Activated CD4-positive, alpha-beta T cell treated with anti-CD3 and anti-CD28 coated beads, Interleukin-2, amount 10 ng/mL, durations not matched to agents 7 days and 5 days (primary cell): ENCODE data around the gene TUBGCP3. TPM values are rescaled to one million over a fixed set of nuclear protein-coding genes. Genes with fewer than 3 reads are reported as not detected.
"Not testable (repeated sequence)": the region's sequence is repeated elsewhere in the genome, so short reads cannot be mapped to it uniquely, and the experiment has no call there.

Source experiments
- CTCF ChIA-PET: fragments of 350-600 bp; sonication (Branson Sonifier 250); formaldehyde crosslinking; loops from one replicate; lab custom pipeline; 2021; ENCODE audit warnings: antibody characterized with exemption; lab: Charles Lee
- POLR2A ChIA-PET: fragments of 350-600 bp; sonication (Branson Sonifier 250); formaldehyde crosslinking; loops from one replicate; lab custom pipeline; 2021; ENCODE audit warnings: antibody characterized with exemption; lab: Charles Lee
- DNase-seq: peaks from one replicate; pipeline ENCODE4 v3.0.0-alpha.2; 2020
- H3K27ac Mint-ChIP-seq: one replicate; pipeline ENCODE4 v1.8.0; 2021; ENCODE audit warnings: mild to moderate bottlenecking, moderate library complexity, mixed read lengths
- H3K27me3 Mint-ChIP-seq: one replicate; pipeline ENCODE4 v1.8.0; 2021; ENCODE audit warnings: mixed read lengths
- H3K36me3 Mint-ChIP-seq: one replicate; pipeline ENCODE4 v1.8.0; 2021; ENCODE audit warnings: low read depth, mixed read lengths
- H3K4me1 Mint-ChIP-seq: one replicate; pipeline ENCODE4 v1.8.0; 2021; ENCODE audit warnings: mixed read lengths
- H3K4me3 Mint-ChIP-seq: one replicate; pipeline ENCODE4 v1.8.0; 2021; ENCODE audit warnings: mild to moderate bottlenecking, moderate library complexity, mixed read lengths
- H3K9me3 Mint-ChIP-seq: one replicate; pipeline ENCODE4 v1.8.0; 2021; ENCODE audit warnings: mixed read lengths
- total RNA-seq, 2 experiments: library from RNA; stranded (reverse); gene quantifications; one replicate each; pipeline ENCODE4 v1.2.3, GENCODE V29; 2021

The TUBGCP3 gene
- total RNA-seq, 2 experiments from 2014 or later = 59.7 to 67.7 TPM

GRCh38 chr13:112496166-112496565 is 91.8 kb downstream of the TUBGCP3 start:
- no peaks in the 10 kb centered on the region for H3K9me3 Mint-ChIP-seq
- H3K4me1 Mint-ChIP-seq = peaks cover 2% of the 10 kb centered on the region
- ChIA-PET POLR2A (no interaction called here), CTCF (no interaction called here)
- DNase-seq = no peak
- no peaks in the 10 kb centered on the region for H3K27me3 Mint-ChIP-seq
- peaks cover 21% of the 10 kb centered on the region for H3K36me3 Mint-ChIP-seq
- H3K4me3 Mint-ChIP-seq = no peak overlapping the region
- H3K27ac Mint-ChIP-seq = no peak overlapping the region

- Mint-ChIP-seq H3K27ac (no peak overlapping the region), H3K27me3 (no peaks in the 10 kb centered on the region), H3K36me3 (peaks cover 21% of the 10 kb centered on the region), H3K4me1 (peaks cover 2% of the 10 kb centered on the region), H3K4me3 (no peak overlapping the region), H3K9me3 (no peaks in the 10 kb centered on the region)
- no peak for DNase-seq
- ChIA-PET CTCF (interaction anchor here (1.5 kb wide), 1 partner anchor 10 kb away, joined by 3 read pairs; no protein-coding TSS in a partner anchor), POLR2A (no interaction called here)
These were observed 92.5 kb downstream of the TUBGCP3 start for GRCh38 chr13:112495465-112495864.

- Mint-ChIP-seq H3K36me3 (peaks cover 28% of the 10 kb centered on the region), H3K27ac (no peak overlapping the region), H3K4me1 (peaks cover 5% of the 10 kb centered on the region), H3K27me3 (no peaks in the 10 kb centered on the region), H3K4me3 (no peak overlapping the region), H3K9me3 (no peaks in the 10 kb centered on the region)
- ChIA-PET POLR2A (no interaction called here), CTCF (no interaction called here)
- no peak for DNase-seq
These were observed 98.8 kb downstream of the TUBGCP3 start for GRCh38 chr13:112489199-112489598.

DNA sequence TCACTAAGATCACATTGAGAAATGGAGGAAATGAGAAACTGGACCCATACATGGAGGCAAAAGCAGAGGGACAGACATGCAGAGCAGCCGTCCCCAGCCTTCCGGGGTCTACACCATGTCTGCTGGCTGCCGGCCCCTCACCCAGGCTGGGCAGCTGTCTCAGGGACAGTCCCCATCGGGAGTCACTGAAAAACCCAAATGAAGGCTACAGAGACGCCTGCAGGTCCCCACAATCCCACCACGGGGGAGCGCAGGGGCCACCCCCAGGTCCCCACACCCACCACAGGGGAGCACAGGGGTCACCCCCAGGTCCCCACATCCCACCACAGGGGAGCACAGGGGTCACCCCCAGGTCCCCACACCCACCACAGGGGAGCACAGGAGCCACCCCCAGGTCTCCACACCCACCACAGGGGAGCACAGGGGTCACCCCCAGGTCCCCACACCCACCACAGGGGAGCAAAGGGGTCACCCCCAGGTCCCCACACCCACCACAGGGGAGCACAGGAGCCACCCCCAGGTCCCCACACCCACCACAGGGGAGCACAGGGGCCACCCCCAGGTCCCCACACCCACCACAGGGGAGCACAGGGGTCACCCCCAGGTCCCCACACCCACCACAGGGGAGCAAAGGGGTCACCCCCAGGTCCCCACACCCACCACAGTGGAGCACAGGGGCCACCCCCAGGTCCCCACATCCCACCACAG is 99.5 kb downstream of the TUBGCP3 start:
- H3K27ac Mint-ChIP-seq, H3K4me1 Mint-ChIP-seq, CTCF ChIA-PET, H3K4me3 Mint-ChIP-seq, H3K9me3 Mint-ChIP-seq, H3K27me3 Mint-ChIP-seq, DNase-seq, POLR2A ChIA-PET: not testable (repeated sequence)
- H3K36me3 Mint-ChIP-seq = peaks cover 34% of the 10 kb centered on the region

DNA sequence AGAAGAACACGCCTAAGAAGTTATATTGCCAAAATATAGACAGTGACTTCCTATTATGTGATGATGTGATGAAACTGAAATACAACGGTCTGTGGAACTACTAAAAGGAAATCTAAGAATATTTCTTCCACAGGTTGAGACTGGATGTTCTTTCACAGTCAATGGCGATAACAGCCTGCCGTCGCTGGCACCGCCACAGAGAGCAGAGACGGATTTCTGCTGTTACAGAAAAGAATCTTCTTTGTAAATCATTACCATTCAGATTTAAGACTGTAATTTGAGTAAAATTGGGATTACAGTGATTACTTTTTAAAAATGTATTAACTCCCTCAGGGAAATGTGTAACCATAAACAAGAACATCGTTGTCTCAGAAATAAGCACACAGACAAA is 100.8 kb downstream of the TUBGCP3 start:
- Mint-ChIP-seq H3K9me3 (no peaks in the 10 kb centered on the region), H3K4me1 (peaks cover 5% of the 10 kb centered on the region), H3K27me3 (no peaks in the 10 kb centered on the region), H3K27ac (no peak overlapping the region), H3K4me3 (no peak overlapping the region), H3K36me3 (peaks cover 34% of the 10 kb centered on the region)
- no peak for DNase-seq
- ChIA-PET CTCF (no interaction called here), POLR2A (no interaction called here)

DNA sequence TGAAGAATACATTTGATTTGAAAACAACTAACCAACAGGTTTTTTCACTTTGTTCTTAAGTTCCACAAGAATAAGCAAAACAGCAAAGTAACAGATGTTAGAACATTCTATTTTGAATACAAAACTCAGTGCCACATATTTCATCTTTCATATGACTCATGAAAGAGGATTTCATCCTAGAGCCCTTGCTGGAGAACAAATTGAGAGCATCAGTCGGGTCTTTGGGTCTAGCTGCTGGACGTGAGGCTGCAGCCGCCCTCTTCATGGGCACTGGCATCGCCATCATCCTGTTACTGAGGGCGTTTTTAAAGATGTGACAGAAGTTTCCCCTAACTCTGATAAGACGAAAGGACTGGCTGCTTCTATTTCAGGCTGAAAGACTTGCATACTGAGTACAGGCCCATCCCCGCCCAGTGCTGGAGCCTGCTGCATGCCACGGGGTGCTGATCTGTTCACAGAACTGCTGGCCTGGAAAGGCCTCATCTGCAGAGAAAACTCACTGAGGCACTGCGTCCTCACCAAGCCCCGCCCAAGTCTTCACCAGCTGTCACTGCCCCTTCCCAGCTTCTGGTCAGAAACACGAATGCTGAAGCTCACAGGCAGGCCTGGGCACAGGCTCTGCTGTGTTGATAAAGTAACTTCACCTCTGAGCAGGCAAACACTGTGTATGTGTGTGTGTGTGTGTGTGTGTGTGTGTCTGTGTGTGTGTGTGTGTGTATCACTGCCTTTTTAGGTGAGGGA is 101.4 kb downstream of the TUBGCP3 start:
- ChIA-PET POLR2A (no interaction called here), CTCF (no interaction called here)
- Mint-ChIP-seq H3K36me3 (peaks cover 34% of the 10 kb centered on the region), H3K4me3 (no peak overlapping the region), H3K27me3 (no peaks in the 10 kb centered on the region), H3K27ac (no peak overlapping the region), H3K4me1 (peaks cover 3% of the 10 kb centered on the region), H3K9me3 (no peaks in the 10 kb centered on the region)
- no peak for DNase-seq

DNA sequence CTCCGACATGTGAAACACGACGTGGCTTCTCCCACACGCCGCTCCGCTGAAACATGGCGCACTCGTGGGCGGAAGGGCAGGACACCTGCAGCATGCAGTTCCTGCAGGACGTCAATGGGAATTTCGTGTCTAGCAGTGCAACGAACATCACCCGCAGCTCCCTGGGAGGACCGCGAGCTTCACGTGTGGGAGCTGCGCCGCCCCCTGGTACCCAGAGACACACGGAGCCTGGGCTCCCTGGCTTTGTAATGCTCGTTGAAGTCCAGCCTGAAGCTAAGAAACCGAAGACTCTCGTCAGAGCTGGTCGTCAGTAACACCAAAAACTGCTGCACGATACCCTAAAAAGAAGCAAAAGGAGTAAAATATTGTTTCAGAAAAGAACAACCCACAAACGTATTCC is 102.1 kb downstream of the TUBGCP3 start:
- H3K27ac Mint-ChIP-seq, H3K9me3 Mint-ChIP-seq, DNase-seq, H3K4me1 Mint-ChIP-seq, POLR2A ChIA-PET, H3K27me3 Mint-ChIP-seq, CTCF ChIA-PET, H3K4me3 Mint-ChIP-seq: not testable (repeated sequence)
- peaks cover 34% of the 10 kb centered on the region for H3K36me3 Mint-ChIP-seq

- Mint-ChIP-seq H3K9me3 (no peaks in the 10 kb centered on the region), H3K4me1 (peaks cover 3% of the 10 kb centered on the region), H3K27me3 (no peaks in the 10 kb centered on the region), H3K27ac (no peak overlapping the region), H3K4me3 (no peak overlapping the region), H3K36me3 (peaks cover 30% of the 10 kb centered on the region)
- POLR2A ChIA-PET = no interaction called here
- DNase-seq = no peak
- CTCF ChIA-PET = no interaction called here
These were observed 104.7 kb downstream of the TUBGCP3 start for GRCh38 chr13:112483299-112483698.

DNA sequence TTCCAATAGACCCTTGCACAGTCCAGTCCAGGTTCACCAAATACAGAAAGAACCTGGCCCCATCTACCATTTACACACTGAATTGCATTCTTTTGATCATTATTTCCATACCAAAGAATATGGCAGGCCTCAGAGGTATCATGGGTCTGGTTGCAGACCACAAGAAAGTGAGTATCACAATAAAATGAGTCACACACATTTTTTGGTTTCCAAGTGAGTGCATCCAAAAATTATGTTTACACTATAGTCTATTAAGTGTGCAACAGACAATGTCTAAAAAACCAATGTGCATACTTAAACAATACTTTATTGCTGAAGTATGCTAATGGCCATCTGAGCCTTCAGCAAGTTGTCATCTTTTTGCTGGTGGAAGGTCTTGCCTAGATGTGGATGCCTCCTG is 106.5 kb downstream of the TUBGCP3 start:
- CTCF ChIA-PET = no interaction called here
- no peak for DNase-seq

DNA sequence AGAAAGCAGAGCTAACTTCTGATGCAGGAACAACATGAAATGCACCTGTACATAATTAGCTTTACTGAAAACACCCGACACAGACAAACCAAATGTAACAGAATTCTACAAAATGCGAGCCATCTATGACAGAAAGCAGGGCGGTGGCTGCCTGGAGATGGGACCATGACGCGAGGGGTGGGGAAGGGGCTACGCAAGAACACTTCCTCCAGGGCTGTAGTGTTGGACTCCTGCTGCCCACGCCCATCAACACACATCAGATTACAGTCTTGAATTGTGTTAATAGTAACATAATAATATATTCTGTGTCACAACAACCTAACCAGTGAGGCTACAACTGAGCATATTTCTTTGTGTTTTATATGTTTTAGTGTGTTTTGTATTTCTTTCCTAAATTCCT is 108.6 kb downstream of the TUBGCP3 start:
- ChIA-PET CTCF (interaction anchor here (0.6 kb wide), 1 partner anchor 377 kb away, joined by 3 read pairs; no protein-coding TSS in a partner anchor), POLR2A (no interaction called here)
- peaks cover 8% of the 10 kb centered on the region for H3K36me3 Mint-ChIP-seq
- H3K4me1 Mint-ChIP-seq = no peaks in the 10 kb centered on the region
- no peaks in the 10 kb centered on the region for H3K27me3 Mint-ChIP-seq
- no peak overlapping the region for H3K4me3 Mint-ChIP-seq
- no peak for DNase-seq
- H3K27ac Mint-ChIP-seq = no peak overlapping the region
- H3K9me3 Mint-ChIP-seq = no peaks in the 10 kb centered on the region

More for the DNA sequence above, 106.5 kb downstream of the TUBGCP3 start:
- H3K9me3 Mint-ChIP-seq = no peaks in the 10 kb centered on the region
- no peak overlapping the region for H3K27ac Mint-ChIP-seq
- H3K36me3 Mint-ChIP-seq = peaks cover 19% of the 10 kb centered on the region
- H3K4me3 Mint-ChIP-seq = no peak overlapping the region
- no peaks in the 10 kb centered on the region for H3K27me3 Mint-ChIP-seq
- POLR2A ChIA-PET = no interaction called here
- H3K4me1 Mint-ChIP-seq = no peaks in the 10 kb centered on the region

DNA sequence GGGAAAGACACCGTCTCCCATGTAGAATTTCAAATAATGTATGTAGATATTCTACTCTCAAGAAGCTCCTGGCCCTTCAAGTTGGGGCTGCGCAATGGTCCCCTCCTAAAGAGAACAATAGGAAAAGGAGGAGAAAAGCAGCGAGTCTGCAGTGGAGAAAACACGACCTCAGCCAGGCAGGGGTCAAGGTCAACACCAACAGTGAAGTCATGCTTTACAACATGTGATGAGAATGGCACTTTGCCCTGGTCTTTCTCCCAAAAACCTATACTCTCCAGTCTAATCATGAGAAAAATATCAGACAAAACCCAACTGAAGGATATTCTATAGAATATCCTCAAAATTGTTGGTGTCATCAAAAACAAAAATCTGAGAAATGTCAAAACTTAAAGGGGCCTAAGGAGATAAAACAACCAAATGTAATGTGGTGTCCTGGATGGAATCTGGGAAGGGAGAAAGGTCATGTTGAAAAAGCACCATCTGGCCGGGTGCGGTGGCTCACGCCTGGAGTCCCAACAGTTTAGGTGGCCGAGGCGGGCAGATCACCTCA is 110.8 kb downstream of the TUBGCP3 start:
- H3K4me1 Mint-ChIP-seq = no peaks in the 10 kb centered on the region
- no peaks in the 10 kb centered on the region for H3K27me3 Mint-ChIP-seq
- H3K4me3 Mint-ChIP-seq = no peak overlapping the region
- no peaks in the 10 kb centered on the region for H3K36me3 Mint-ChIP-seq
- no peak overlapping the region for H3K27ac Mint-ChIP-seq
- DNase-seq = no peak
- POLR2A ChIA-PET = no interaction called here
- H3K9me3 Mint-ChIP-seq = no peaks in the 10 kb centered on the region
- CTCF ChIA-PET = no interaction called here

DNA sequence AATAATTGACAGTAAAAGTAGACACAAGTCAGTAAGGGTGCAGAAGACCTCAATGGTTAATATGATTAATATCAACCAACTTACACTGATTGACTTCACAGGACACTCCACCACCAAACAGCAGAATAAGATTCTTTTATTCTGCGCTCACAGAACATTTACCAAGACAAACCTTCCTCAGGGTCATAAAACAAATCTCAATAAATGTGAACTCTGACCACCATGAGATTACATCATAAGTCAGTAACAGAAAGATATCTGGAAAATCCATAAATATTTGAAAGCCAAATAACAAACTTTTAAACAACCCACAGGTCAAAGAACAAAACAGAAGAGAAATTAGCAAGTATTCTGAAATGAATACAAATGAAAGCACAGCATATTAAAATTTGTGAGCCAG is 112.1 kb downstream of the TUBGCP3 start:
- DNase-seq = no peak
- H3K4me1 Mint-ChIP-seq = no peaks in the 10 kb centered on the region
- H3K4me3 Mint-ChIP-seq = no peak overlapping the region
- H3K36me3 Mint-ChIP-seq = no peaks in the 10 kb centered on the region
- POLR2A ChIA-PET = no interaction called here
- H3K27me3 Mint-ChIP-seq = no peaks in the 10 kb centered on the region
- no peaks in the 10 kb centered on the region for H3K9me3 Mint-ChIP-seq
- H3K27ac Mint-ChIP-seq = no peak overlapping the region
- CTCF ChIA-PET = no interaction called here

DNA sequence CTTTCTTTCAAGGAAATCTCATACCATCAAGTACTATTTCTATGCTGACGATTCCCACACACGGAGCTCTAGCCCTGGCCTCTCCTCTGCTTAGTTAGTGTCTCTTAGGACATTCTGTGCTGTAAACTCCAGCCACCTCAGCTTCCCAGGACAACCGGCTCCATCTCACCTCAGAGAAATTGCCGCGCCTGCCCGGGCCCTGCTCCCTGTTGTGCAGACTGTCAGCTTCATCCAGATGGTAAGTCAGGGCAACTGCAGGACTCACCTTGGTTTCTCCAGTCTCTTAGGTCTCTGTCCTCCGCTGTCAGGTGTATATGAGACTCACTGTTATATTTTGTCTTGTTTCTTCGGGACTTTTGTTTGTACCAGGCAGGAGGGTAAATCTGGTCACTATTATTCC is 113.1 kb downstream of the TUBGCP3 start:
- no peaks in the 10 kb centered on the region for H3K27me3 Mint-ChIP-seq
- ChIA-PET CTCF (interaction anchor here (1.3 kb wide), 1 partner anchor 32 kb away, joined by 3 read pairs; no protein-coding TSS in a partner anchor), POLR2A (no interaction called here)
- no peak overlapping the region for H3K4me3 Mint-ChIP-seq
- no peaks in the 10 kb centered on the region for H3K4me1 Mint-ChIP-seq
- DNase-seq = no peak
- no peaks in the 10 kb centered on the region for H3K9me3 Mint-ChIP-seq
- no peak overlapping the region for H3K27ac Mint-ChIP-seq
- no peaks in the 10 kb centered on the region for H3K36me3 Mint-ChIP-seq
